ENCODE results near the gene SASH1. TPM values are rescaled to one million over a fixed set of nuclear protein-coding genes. Genes with fewer than 3 reads are reported as not detected.

Gene SASH1
- total RNA-seq, 4 donors from 2014 or later: 132 to 238 (median 160) TPM

- Histone ChIP-seq H3K4me3 (no peak overlapping the region), H3K27me3 (no peaks in the 10 kb centered on the region), H3K27ac (peak overlapping the region; percentile 2 to 78 (median 40)), H3K36me3 (peaks cover 0 to 17% (median 0%) of the 10 kb centered on the region in 3 donors), H3K9me3 (no peaks in the 10 kb centered on the region), H3K4me1 (peaks cover 0 to 29% (median 10%) of the 10 kb centered on the region in 4 donors)
- TF ChIP-seq EP300 (IDR thresholded peaks at IDR 0.05) (peak in 1 of 2 donors; percentile 30), CTCF (IDR thresholded peaks at IDR 0.05) (no peak), POLR2A (IDR thresholded peaks at IDR 0.05) (no peak)
- WGBS, 2 donors: 63 to 69% methylated on average over 12 of the region's 12 CpGs
- DNase-seq (ENCODE audit: low spot score in 2 of 2): no peak
Measured at GRCh38 chr6:148472171-148473105, 129.8 kb downstream of the SASH1 start.

- no peak for TF ChIP-seq EP300 (IDR thresholded peaks at IDR 0.05)
- 91 to 97% methylated on average over 5 of the region's 5 CpGs for WGBS, 2 donors
Measured at GRCh38 chr6:148479497-148479896, 136.9 kb downstream of the SASH1 start.

GRCh38 chr6:148487461-148487860, 144.8 kb downstream of the SASH1 start:
- H3K27ac ChIP-seq: no peak overlapping the region
- H3K36me3 ChIP-seq: peaks cover 0 to 17% (median 0%) of the 10 kb centered on the region in 3 donors
- no peak overlapping the region for H3K4me3 ChIP-seq
- 85 to 90% methylated on average over 10 of the region's 10 CpGs for WGBS, 2 donors
- H3K4me1 ChIP-seq: peaks cover 0 to 15% (median 7%) of the 10 kb centered on the region in 4 donors
- no peak for DNase-seq (ENCODE audit: low spot score in 2 of 2)
- no peaks in the 10 kb centered on the region for H3K27me3 ChIP-seq
- no peaks in the 10 kb centered on the region for H3K9me3 ChIP-seq
- TF ChIP-seq POLR2A (IDR thresholded peaks at IDR 0.05) (no peak), CTCF (IDR thresholded peaks at IDR 0.05) (no peak), EP300 (IDR thresholded peaks at IDR 0.05) (no peak)

More at GRCh38 chr6:148479497-148479896, 136.9 kb downstream of the SASH1 start:
- no peaks in the 10 kb centered on the region for H3K4me1 ChIP-seq
- no peaks in the 10 kb centered on the region for H3K9me3 ChIP-seq
- DNase-seq (ENCODE audit: low spot score in 2 of 2): no peak
- no peaks in the 10 kb centered on the region for H3K27me3 ChIP-seq
- H3K36me3 ChIP-seq: peaks cover 0 to 14% (median 0%) of the 10 kb centered on the region in 3 donors
- H3K27ac ChIP-seq: no peak overlapping the region
- H3K4me3 ChIP-seq: no peak overlapping the region

- Histone ChIP-seq H3K4me1 (peaks cover 0 to 57% (median 24%) of the 10 kb centered on the region in 4 donors), H3K4me3 (no peak overlapping the region), H3K27ac (peak overlapping the region in 2 of 4 donors; percentile 81 to 93), H3K36me3 (peaks cover 0 to 14% (median 0%) of the 10 kb centered on the region in 3 donors), H3K27me3 (no peaks in the 10 kb centered on the region), H3K9me3 (no peaks in the 10 kb centered on the region)
- DNase-seq (ENCODE audit: low spot score in 2 of 2): no peak
- WGBS, 2 donors: 34 to 39% methylated on average over 6 of the region's 6 CpGs
- TF ChIP-seq EP300 (IDR thresholded peaks at IDR 0.05) (no peak), POLR2A (IDR thresholded peaks at IDR 0.05) (no peak), CTCF (IDR thresholded peaks at IDR 0.05) (no peak)
Measured at GRCh38 chr6:148491638-148492251, 149.1 kb downstream of the SASH1 start.

- peak overlapping the region in 3 of 4 donors; percentile 53 to 93 (median 81) for H3K27ac ChIP-seq
- WGBS, 2 donors: 77% methylated on average over 5 of the region's 5 CpGs
Measured at GRCh38 chr6:148492654-148493290, 150.1 kb downstream of the SASH1 start.

More at GRCh38 chr6:148492654-148493290, 150.1 kb downstream of the SASH1 start:
- H3K36me3 ChIP-seq: peaks cover 0 to 8% (median 0%) of the 10 kb centered on the region in 3 donors
- no peak overlapping the region for H3K4me3 ChIP-seq
- no peak for TF ChIP-seq CTCF (IDR thresholded peaks at IDR 0.05)
- TF ChIP-seq POLR2A (IDR thresholded peaks at IDR 0.05): no peak
- TF ChIP-seq EP300 (IDR thresholded peaks at IDR 0.05): no peak
- H3K4me1 ChIP-seq: peaks cover 0 to 67% (median 24%) of the 10 kb centered on the region in 4 donors
- no peak for DNase-seq (ENCODE audit: low spot score in 2 of 2)
- no peaks in the 10 kb centered on the region for H3K27me3 ChIP-seq
- no peaks in the 10 kb centered on the region for H3K9me3 ChIP-seq

Data from tibial nerve (tissue), 4 donors.